Measurements from ENCODE around the gene GLYAT. TPM values are rescaled to one million over a fixed set of nuclear protein-coding genes. Genes with fewer than 3 reads are reported as not detected.

GLYAT gene
- total and polyA plus RNA-seq, 2 of the 8 experiments (the other 6 are each of a cell fraction or from before 2014, with no cell fraction given): not detected

DNA sequence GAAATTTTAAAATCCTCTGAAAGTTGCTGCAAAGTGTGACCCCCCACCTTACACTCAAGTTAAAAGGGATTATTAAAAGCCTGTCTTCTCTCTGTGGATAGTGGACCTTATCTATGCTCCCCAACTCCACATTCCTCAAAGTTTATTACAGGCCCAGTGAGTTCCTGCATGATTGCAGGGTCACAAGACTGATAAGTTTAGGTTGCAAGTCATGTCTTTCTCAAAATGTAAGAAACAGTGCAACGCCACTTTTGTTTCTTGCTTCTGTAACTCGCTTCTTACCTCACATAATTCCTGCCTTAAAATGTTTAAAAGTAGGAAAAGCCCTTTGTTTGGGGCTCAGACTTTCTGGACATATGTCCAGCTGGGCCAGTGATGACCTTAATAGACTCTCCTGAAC lies 38.4 kb upstream of the GLYAT start (continued):
- no peak for TF ChIP-seq NANOG (IDR thresholded peaks at IDR 0.05; ENCODE audit: insufficient read depth, low read depth, low read length, poor library complexity, severe bottlenecking)

Data from H1 (cell line).